ENCODE measurements around the gene TBL1Y.

DNA sequence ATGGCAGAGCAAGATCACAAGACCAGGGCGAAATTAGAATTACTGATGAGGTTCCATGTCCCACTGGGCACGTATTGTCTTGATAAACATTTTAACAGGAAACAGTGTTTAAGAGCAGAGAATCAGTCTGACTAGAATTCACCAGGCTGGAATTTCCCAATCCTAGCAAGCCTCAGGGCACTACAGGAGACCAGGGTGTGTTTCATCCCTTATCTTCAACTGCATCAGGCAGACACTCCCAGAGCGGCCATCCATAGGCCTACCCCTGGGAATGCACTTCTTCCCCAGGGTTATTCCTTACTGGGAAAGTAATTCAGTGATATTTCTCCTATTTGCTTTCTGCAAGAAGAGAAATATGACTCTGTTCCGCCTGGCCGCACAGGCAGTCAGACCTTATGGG is 205.4 kb downstream of the TBL1Y start:
- TF ChIP-seq POLR2AphosphoS5 (IDR thresholded peaks at IDR 0.05; ENCODE audit: low read depth, low read length) (no peak), ELF1 (CRISPR knock-in tag; IDR thresholded peaks at IDR 0.05) (no peak), USF2 (IDR thresholded peaks at IDR 0.05; ENCODE audit: low read depth, low read length) (no peak), USF2 (CRISPR knock-in tag; IDR thresholded peaks at IDR 0.05; ENCODE audit: borderline replicate concordance) (no peak), REST (IDR thresholded peaks at IDR 0.05; ENCODE audit: borderline replicate concordance in 1 of 2, low read depth in 1 of 2, low read length in 2 of 2) (no peak), JUN (CRISPR knock-in tag; IDR thresholded peaks at IDR 0.05) (no peak), CTCF (CRISPR knock-in tag; IDR thresholded peaks at IDR 0.05) (no peak), ZNF136 (CRISPR knock-in tag; IDR thresholded peaks at IDR 0.05; ENCODE audit: low read depth) (no peak), FOSL1 (CRISPR knock-in tag; IDR thresholded peaks at IDR 0.05; ENCODE audit: borderline replicate concordance) (no peak), IRF1 (CRISPR knock-in tag; IDR thresholded peaks at IDR 0.05; ENCODE audit: low read depth) (no peak), FOXM1 (CRISPR knock-in tag; IDR thresholded peaks at IDR 0.05) (no peak)

All from HepG2 (cell line).